ENCODE data around the gene KCNH1.

DNA sequence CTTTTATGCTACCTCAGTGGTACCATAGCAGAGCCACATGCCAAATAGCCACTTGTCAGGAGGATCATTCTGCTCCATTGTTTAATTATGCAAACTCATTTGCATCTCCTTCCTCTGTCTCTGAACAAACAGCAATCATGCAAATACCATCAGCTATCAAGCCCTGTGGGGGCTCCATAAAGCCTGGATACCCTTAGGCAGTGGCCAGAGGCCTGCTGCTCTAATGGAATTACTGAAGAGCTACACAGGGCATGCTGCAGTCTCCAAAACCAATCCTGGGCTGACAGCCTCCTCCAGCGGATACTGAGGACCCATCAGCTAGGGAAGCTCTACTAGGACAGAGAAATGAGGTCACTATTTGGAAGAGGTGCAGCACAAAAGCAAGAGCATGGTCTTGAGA is 376.3 kb downstream of the KCNH1 start:
- TF ChIP-seq, protein P1, sequence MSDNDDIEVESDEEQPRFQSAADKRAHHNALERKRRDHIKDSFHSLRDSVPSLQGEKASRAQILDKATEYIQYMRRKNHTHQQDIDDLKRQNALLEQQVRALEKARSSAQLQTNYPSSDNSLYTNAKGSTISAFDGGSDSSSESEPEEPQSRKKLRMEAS (IDR thresholded peaks at IDR 0.05) = no peak
- TF ChIP-seq EGR1 (IDR thresholded peaks at IDR 0.05; ENCODE audit: low read depth) (no peak), ELF1 (IDR thresholded peaks at IDR 0.05; ENCODE audit: borderline replicate concordance, low read depth) (no peak), ZNF274 (IDR thresholded peaks at IDR 0.05; ENCODE audit: low read depth, low read length) (no peak), EZH2 (IDR thresholded peaks at IDR 0.05) (no peak), FOSL1 (IDR thresholded peaks at IDR 0.05; ENCODE audit: low read depth) (no peak)
- TF ChIP-seq, protein P2, sequence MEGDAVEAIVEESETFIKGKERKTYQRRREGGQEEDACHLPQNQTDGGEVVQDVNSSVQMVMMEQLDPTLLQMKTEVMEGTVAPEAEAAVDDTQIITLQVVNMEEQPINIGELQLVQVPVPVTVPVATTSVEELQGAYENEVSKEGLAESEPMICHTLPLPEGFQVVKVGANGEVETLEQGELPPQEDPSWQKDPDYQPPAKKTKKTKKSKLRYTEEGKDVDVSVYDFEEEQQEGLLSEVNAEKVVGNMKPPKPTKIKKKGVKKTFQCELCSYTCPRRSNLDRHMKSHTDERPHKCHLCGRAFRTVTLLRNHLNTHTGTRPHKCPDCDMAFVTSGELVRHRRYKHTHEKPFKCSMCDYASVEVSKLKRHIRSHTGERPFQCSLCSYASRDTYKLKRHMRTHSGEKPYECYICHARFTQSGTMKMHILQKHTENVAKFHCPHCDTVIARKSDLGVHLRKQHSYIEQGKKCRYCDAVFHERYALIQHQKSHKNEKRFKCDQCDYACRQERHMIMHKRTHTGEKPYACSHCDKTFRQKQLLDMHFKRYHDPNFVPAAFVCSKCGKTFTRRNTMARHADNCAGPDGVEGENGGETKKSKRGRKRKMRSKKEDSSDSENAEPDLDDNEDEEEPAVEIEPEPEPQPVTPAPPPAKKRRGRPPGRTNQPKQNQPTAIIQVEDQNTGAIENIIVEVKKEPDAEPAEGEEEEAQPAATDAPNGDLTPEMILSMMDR (IDR thresholded peaks at IDR 0.05 in 2 of 3, conservative IDR thresholded peaks at IDR 0.05 in 1 of 3; ENCODE audit: borderline replicate concordance in 1 of 3, insufficient read depth in 1 of 3, low read depth in 2 of 3, low read length in 2 of 3) = no peak

Measured in HCT116 (cell line).